Stimulated activated effector memory CD8-positive, alpha-beta T cell treated with anti-CD3 and anti-CD28 coated beads, Interleukin-12 subunit alpha, Interleukin-12 subunit beta, amount 100 ng/mL, for 72 hours (primary cell): ENCODE data around the gene ZNF423.
"Not testable (repeated sequence)": the region's sequence is repeated elsewhere in the genome, so short reads cannot be mapped to it uniquely, and the experiment has no call there.

Experiments
- ATAC-seq: fragments of 150-1000 bp; cut with Tn5 transposase; 2 replicates; pipeline ENCODE4 v1.10.0; 2021
- DNase-seq, 2 donors: peaks; one replicate each; pipeline ENCODE4 v3.0.0; 2021 to 2022; ENCODE audit warnings: low spot score in 2 of 2
- H3K27ac Mint-ChIP-seq: one replicate; pipeline ENCODE4 v1.8.0; 2022; ENCODE audit warnings: mild to moderate bottlenecking, mixed read lengths
- H3K36me3 Mint-ChIP-seq: one replicate; pipeline ENCODE4 v1.8.0; 2022; ENCODE audit warnings: mild to moderate bottlenecking, mixed read lengths
- H3K4me1 Mint-ChIP-seq: one replicate; pipeline ENCODE4 v1.8.0; 2022; ENCODE audit warnings: mixed read lengths
- H3K4me3 Mint-ChIP-seq: one replicate; pipeline ENCODE4 v1.8.0; 2022; ENCODE audit warnings: mild to moderate bottlenecking, mixed read lengths
- H3K9me3 Mint-ChIP-seq: one replicate; pipeline ENCODE4 v1.8.0; 2022; ENCODE audit warnings: mixed read lengths

Gene ZNF423

DNA sequence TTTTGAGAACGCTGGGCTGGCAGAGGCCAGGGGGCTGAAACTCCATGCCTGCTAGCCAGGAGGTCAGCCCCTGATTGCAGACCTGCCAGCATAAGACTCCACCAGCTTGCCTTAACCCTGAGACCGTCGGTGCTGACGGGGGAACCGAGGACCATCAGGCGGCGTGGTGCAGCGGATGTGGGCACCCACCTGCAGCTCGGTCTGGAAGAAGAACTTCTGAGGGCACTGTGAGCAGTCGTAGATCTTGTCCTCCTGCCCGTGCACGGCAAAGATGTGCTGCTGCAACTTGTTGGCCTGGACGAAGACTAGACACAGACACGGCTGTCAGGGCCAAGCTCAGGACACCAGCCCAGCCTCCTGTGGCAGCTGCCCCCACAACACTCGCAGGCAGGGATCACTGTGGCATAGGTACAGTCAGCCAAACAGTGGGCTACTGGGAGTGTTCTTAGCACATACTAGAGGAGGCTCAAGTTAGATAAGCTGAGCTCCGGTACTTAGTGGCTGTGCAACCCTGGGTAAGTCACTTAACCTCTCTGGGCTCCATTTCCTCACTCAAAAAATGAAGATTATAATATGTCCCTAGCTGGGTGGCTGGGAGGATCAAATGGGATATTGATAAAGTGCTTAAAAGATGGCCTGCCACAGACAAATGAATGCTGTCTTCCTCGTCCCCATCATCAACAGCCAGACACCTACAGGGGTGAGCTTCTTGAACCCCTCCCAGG is 332.3 kb downstream of the ZNF423 start:
- Mint-ChIP-seq H3K4me1 (no peaks in the 10 kb centered on the region), H3K4me3 (no peak overlapping the region), H3K36me3 (no peaks in the 10 kb centered on the region), H3K27ac (no peak overlapping the region), H3K9me3 (no peaks in the 10 kb centered on the region)
- DNase-seq (no peak), ATAC-seq (no peak)

DNA sequence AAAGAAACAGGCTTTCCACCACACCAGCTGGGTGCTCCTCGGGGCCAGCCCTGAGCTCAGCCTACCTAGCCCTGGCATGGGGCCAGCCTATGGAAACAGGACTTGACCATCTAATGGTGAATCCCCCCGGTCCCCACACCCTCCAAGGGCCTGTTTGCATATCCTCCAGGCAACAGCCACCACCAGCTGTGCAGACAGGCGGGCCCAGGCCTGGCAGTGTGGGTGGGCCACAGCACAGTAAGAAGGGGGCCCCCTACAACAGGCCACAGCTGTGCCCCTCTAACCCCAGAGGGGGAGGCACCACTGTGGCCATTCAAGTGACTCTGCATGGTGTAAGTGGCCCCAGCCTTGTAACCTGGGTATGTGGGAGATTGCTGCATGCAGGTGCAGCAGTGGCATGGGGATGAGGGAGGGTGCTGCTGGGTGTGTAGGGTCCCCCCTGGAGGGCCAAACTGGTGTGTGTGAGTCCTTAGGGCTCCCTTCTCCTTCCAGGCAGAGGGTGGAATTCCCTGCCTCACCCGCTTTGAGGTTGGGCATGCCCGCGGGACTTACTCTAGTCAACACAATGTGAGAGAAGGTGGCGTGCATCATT is 334.1 kb downstream of the ZNF423 start:
- Mint-ChIP-seq H3K9me3 (no peaks in the 10 kb centered on the region), H3K4me1 (no peaks in the 10 kb centered on the region), H3K4me3 (no peak overlapping the region), H3K36me3 (no peaks in the 10 kb centered on the region), H3K27ac (no peak overlapping the region)
- ATAC-seq (no peak), DNase-seq (no peak)

GRCh38 chr16:49520492-49521038 is 335.3 kb downstream of the ZNF423 start:
- H3K27ac Mint-ChIP-seq: no peak overlapping the region
- no peaks in the 10 kb centered on the region for H3K36me3 Mint-ChIP-seq
- no peak for ATAC-seq
- no peak overlapping the region for H3K4me3 Mint-ChIP-seq
- H3K9me3 Mint-ChIP-seq: no peaks in the 10 kb centered on the region
- no peaks in the 10 kb centered on the region for H3K4me1 Mint-ChIP-seq
- no peak for DNase-seq

DNA sequence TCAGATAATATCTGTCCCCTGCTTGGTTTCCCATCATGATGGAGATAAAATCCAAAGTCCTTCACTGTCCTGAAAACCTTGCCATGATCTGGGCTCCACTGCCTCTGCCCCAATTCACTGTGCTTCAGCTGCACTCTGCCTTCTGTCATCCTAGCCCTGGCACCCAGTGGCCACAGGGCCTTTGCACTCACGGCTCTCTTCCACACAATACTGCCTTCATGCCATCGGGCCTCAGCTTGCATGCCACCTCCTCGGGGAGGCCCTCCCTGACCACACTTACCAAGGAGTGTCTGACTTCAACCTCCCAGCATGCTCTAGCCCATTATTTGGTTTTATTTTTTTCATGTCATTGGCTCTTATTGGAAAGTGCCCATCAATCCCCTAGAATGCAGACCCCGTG is 336.2 kb downstream of the ZNF423 start:
- ATAC-seq: no peak
- Mint-ChIP-seq H3K36me3 (no peaks in the 10 kb centered on the region), H3K4me3 (no peak overlapping the region), H3K4me1 (no peaks in the 10 kb centered on the region), H3K9me3 (no peaks in the 10 kb centered on the region), H3K27ac (no peak overlapping the region)
- no peak for DNase-seq

- Mint-ChIP-seq H3K27ac (no peak overlapping the region), H3K4me3 (no peak overlapping the region), H3K9me3 (no peaks in the 10 kb centered on the region), H3K4me1 (no peaks in the 10 kb centered on the region), H3K36me3 (no peaks in the 10 kb centered on the region)
- ATAC-seq (no peak), DNase-seq (no peak)
Measured at GRCh38 chr16:49519008-49519656, 336.8 kb downstream of the ZNF423 start.

- H3K9me3 Mint-ChIP-seq: no peaks in the 10 kb centered on the region
- no peak overlapping the region for H3K27ac Mint-ChIP-seq
- H3K4me3 Mint-ChIP-seq: no peak overlapping the region
- no peak for DNase-seq
- no peak for ATAC-seq
- H3K36me3 Mint-ChIP-seq: no peaks in the 10 kb centered on the region
- H3K4me1 Mint-ChIP-seq: no peaks in the 10 kb centered on the region
Measured at GRCh38 chr16:49516382-49517036, 339.4 kb downstream of the ZNF423 start.

- no peak overlapping the region for H3K4me3 Mint-ChIP-seq
- H3K27ac Mint-ChIP-seq: no peak overlapping the region
- no peak for DNase-seq
- no peaks in the 10 kb centered on the region for H3K4me1 Mint-ChIP-seq
- ATAC-seq: no peak
- H3K9me3 Mint-ChIP-seq: no peaks in the 10 kb centered on the region
- H3K36me3 Mint-ChIP-seq: no peaks in the 10 kb centered on the region
Measured at GRCh38 chr16:49515861-49516260, 340.1 kb downstream of the ZNF423 start.

- H3K27ac Mint-ChIP-seq: no peak overlapping the region
- DNase-seq (no peak), ATAC-seq (no peak)
- H3K4me3 Mint-ChIP-seq: no peak overlapping the region
- no peaks in the 10 kb centered on the region for H3K36me3 Mint-ChIP-seq
- H3K4me1 Mint-ChIP-seq: no peaks in the 10 kb centered on the region
- H3K9me3 Mint-ChIP-seq: no peaks in the 10 kb centered on the region
Measured at GRCh38 chr16:49515016-49515565, 340.8 kb downstream of the ZNF423 start.

DNA sequence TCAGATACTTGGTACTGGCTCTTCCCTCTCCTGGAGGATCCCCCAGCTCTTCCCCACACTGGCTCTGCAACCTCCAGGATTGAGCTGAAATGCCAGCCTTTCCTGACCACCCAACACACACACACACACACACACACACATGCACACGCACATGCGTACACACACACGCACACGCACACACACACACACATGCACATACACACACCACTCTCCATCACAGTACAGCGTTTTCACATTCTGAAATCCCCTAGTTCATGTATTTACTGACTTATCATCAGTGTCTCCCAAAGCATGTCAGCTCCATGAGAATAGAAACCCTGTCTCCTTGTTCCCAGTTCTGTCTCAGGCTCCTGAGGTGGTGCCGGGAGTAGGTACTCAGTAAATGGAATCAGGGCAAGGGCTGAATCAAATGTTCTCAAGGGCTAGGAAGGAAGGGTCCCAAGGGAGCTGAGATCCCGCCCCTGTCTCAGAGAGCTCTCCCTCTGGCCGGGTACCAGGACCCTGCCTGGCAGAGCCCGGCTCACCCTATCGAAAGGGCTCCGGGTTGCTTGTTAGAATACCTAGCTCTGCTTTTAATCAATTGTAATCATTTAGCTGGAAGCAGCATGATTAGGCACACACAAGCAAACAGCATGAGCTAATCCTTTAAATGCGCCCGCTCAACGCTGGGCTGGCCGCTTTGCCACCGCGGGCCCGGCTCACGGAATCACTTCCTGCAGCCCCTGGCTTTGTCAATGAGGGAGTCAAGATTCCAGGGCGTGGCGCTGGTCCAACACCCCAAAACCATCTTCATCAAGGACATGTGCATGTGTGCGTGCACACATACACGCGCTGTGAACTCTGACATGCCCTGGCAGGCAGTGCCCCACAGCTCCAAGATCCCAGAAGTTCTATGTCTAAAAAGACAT is 341.6 kb downstream of the ZNF423 start:
- no peaks in the 10 kb centered on the region for H3K36me3 Mint-ChIP-seq
- ATAC-seq (no peak), DNase-seq (no peak)
- H3K4me1 Mint-ChIP-seq: no peaks in the 10 kb centered on the region
- no peak overlapping the region for H3K4me3 Mint-ChIP-seq
- no peaks in the 10 kb centered on the region for H3K9me3 Mint-ChIP-seq
- H3K27ac Mint-ChIP-seq: no peak overlapping the region

DNA sequence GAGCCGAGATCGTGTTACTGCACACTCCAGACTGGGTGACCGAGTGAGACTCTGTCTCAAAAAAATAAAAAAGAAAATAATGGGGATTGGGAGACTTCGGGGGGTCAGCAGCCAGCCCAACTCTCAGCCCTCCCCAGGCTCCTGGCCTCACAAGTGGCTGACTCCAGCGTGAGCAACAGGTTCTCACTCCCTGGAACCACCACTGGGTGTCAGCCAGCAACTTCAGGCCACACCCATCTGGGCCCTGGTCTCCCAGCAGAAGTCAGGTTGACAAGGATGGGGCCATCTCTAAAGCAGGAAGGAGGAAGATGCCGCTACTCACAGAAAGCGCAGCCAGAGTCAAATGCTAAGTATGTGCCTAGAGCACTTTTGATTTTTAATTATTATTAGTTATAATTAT is 342.9 kb downstream of the ZNF423 start:
- H3K4me1 Mint-ChIP-seq: no peaks in the 10 kb centered on the region

GRCh38 chr16:49510654-49511305 is 345.1 kb downstream of the ZNF423 start:
- no peak overlapping the region for H3K4me3 Mint-ChIP-seq

More for the DNA sequence above, 342.9 kb downstream of the ZNF423 start:
- ATAC-seq: no peak
- Mint-ChIP-seq H3K27ac (no peak overlapping the region), H3K36me3 (no peaks in the 10 kb centered on the region), H3K9me3 (no peaks in the 10 kb centered on the region), H3K4me3 (no peak overlapping the region)
- no peak for DNase-seq

DNA sequence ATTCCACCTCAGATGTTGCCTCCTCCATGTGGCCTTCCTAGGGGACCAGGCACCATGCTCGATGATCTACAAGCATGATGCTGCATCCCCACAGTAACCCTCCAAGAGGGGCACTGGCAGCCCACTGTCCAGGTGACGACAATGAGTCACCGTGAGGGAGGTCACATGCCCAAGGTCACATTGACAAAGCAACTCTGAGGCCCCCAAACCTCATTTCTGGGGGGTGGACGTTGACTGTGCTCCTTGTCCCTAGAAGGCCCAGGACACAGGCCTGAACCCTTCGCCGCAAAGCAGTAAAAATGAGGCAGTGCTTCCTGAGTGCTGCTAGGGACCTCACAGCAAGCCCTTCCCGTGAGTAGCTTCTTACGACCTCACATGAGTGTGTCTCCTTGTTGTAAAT is 345.8 kb downstream of the ZNF423 start:
- H3K9me3 Mint-ChIP-seq: peaks cover 3% of the 10 kb centered on the region
- no peak overlapping the region for H3K4me3 Mint-ChIP-seq
- H3K36me3 Mint-ChIP-seq: no peaks in the 10 kb centered on the region
- DNase-seq: no peak
- H3K4me1 Mint-ChIP-seq: no peaks in the 10 kb centered on the region
- no peak overlapping the region for H3K27ac Mint-ChIP-seq
- ATAC-seq: no peak

More at GRCh38 chr16:49510654-49511305, 345.1 kb downstream of the ZNF423 start:
- H3K36me3 Mint-ChIP-seq: no peaks in the 10 kb centered on the region
- no peak for DNase-seq
- no peak overlapping the region for H3K27ac Mint-ChIP-seq
- no peaks in the 10 kb centered on the region for H3K4me1 Mint-ChIP-seq
- peaks cover 3% of the 10 kb centered on the region for H3K9me3 Mint-ChIP-seq
- no peak for ATAC-seq

DNA sequence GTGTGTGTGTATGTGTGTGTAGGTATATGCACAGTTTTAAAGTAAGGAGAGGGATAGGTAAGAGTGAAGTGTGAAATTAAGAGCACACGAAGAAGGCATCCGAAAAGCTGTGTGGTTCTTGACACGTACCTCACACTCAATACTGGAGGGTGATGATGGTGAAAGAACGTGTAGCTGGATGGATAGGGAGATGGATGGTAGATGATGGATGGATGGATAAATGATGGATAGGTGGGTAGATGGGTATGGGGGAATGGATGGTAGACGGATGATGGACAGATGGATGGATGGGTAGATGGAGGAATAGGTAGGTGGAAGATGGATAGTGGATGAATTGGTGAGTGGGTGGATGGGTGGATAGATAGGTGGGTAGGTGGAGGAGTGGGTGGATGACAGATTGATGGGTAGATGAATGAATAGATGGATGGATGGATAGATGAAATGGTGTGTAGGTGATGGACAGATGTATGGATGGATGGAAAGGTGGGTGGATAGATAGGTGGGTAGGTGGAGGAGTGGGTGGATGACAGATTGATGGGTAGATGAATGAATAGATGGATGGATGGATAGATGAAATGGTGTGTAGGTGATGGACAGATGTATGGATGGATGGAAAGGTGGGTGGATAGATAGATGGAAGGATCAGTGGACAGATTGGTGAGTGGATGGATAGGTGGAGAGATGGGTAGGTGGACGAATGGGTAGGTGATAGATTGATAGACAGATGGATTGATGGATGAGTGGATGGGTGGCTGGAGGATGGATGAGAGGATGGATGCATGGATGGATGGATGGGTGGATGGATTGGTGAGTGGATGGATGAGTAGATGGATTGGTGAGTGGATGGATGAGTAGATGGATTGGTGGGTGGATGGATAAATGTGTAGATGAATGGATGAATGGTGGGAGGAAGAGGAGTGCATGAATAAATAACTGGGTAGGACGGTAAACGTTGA is 349.6 kb downstream of the ZNF423 start:
- not testable (repeated sequence) for H3K9me3 Mint-ChIP-seq, H3K36me3 Mint-ChIP-seq, DNase-seq, H3K27ac Mint-ChIP-seq, ATAC-seq, H3K4me3 Mint-ChIP-seq
- peaks cover 10% of the 10 kb centered on the region for H3K4me1 Mint-ChIP-seq
